Pancreas (tissue), 10 donors: Measurements from ENCODE around the gene BABAM2. TPM values are rescaled to one million over a fixed set of nuclear protein-coding genes. Genes with fewer than 3 reads are reported as not detected.

Source experiments
- ATAC-seq, 4 donors: fragments of 200-7000 bp; cut with Tn5 transposase; one replicate each; pipeline versions ENCODE4 v1.8.0 to v1.9.1; 2020; ENCODE audit warnings: mild to moderate bottlenecking in 4 of 4, moderate library complexity in 4 of 4
- DNase-seq, 6 donors: peaks; one replicate each; pipeline ENCODE4 v3.0.0-alpha.2; 2020
- FAIRE-seq: peaks from 2 replicates; lab custom pipeline; 2012; peaks lifted over from hg19 to GRCh38; lab: Jason Lieb, UNC
- H3K27ac ChIP-seq, 4 donors: fragments of 200-600 bp; sonication (generic); 1 replicate in 3 of 4; 2 replicates in 1 of 4; pipeline versions ENCODE4 v1.5.0 to v1.8.0; 2020
- H3K27me3 ChIP-seq, 4 donors: fragments of 200-600 bp; one replicate each; pipeline ENCODE4 v1.8.0; 2021
- H3K36me3 ChIP-seq, 3 donors: fragments of 200-600 bp; sonication (generic) in 1 of 3; one replicate each; pipeline versions ENCODE4 v1.5.0 to v1.8.0; 2020 to 2021
- H3K4me1 ChIP-seq, 3 donors: fragments of 200-600 bp; one replicate each; pipeline ENCODE4 v1.8.0; 2021
- H3K4me3 ChIP-seq, 4 donors: fragments of 200-600 bp; sonication (generic) in 2 of 4; one replicate each; pipeline versions ENCODE4 v1.5.0 to v1.8.0; 2020 to 2021
- H3K9me3 ChIP-seq, 4 donors: fragments of 200-600 bp; one replicate each; pipeline ENCODE4 v1.8.0; 2021
- CTCF ChIP-seq, 4 donors: fragments of 200-600 bp; sonication (generic) in 3 of 4; IDR thresholded peaks; one replicate each; pipeline versions ENCODE4 v1.5.0 to v1.8.0; 2021; ENCODE audit warnings: antibody characterized with exemption in 4 of 4
- WGBS, 2 donors: extraction: QIAGEN DNeasy Blood & Tissue Kit; methylation state at CpG; one replicate each; pipeline ENCODE4 v1.1.7; 2013; 5-methylcytosine and 5-hydroxymethylcytosine counted together
- intact Hi-C, 3 donors: fragments of 100-400 bp; cut with DNase I; formaldehyde crosslinking; loops; one replicate each; pipeline versions ENCODE4 v1.11.1 to v1.14.2; 2022
- polyA plus RNA-seq, 2 donors: library from polyadenylated mRNA; stranded (reverse); fragments of 200-250 nt; gene quantifications; one replicate each; pipeline ENCODE4 v1.2.3, GENCODE V29; 2013
- total RNA-seq, 6 donors: library from RNA; stranded (reverse); fragmentation: NEBNext Ultra II Directional in 4 of 6; extraction: Animal tissue kit (Norgen Biotek cat#: 25700) in 4 of 6; gene quantifications; one replicate each; pipeline versions ENCODE4 v1.2.1 to v1.2.4, GENCODE V29; 2021 to 2023
- donor health status: healthy with polysubstance abuse.
- donor health status: DM: no; HTN: no; CAD: no; lungs with moderate emphysema.
- donor health status: DM: no; HTN: no; CAD: no.
- donor health status: control.
- donor health status: control.
- donor health status: Bipolar disorder and iron deficiency.
- donor health status: DM: yes; HTN: yes; CAD: no.
- donor health status: DM: no; HTN: no; CAD: no.
- donor health status: DM: no; HTN: no; CAD: no.
- donor health status: DM: yes; HTN: yes; CAD: no.

Gene BABAM2
- total and polyA plus RNA-seq, 8 donors, result 9.4 to 21.3 (median 15.6) TPM

- no peak for FAIRE-seq
- Histone ChIP-seq H3K9me3 (no peaks in the 10 kb centered on the region), H3K4me1 (peaks cover 10 to 33% (median 31%) of the 10 kb centered on the region in 3 donors), H3K27me3 (no peaks in the 10 kb centered on the region), H3K27ac (peak overlapping the region in 3 of 4 donors; percentile 13 to 75 (median 52)), H3K4me3 (no peak overlapping the region), H3K36me3 (no peaks in the 10 kb centered on the region)
- ATAC-seq, result peak in 3 of 4 donors; percentile 13 to 17 (median 15)
- no peak for DNase-seq
- TF ChIP-seq CTCF (IDR thresholded peaks at IDR 0.05), result no peak
- WGBS, 2 donors, result 87 to 88% methylated on average over 4 of the region's 4 CpGs
- intact Hi-C loops, result no loop called here
Measured at GRCh38 chr2:27954221-27954673, 63.7 kb downstream of the BABAM2 start.

- peak; percentile 75 to 86 (median 80) for ATAC-seq
Measured at GRCh38 chr2:27954771-27955383, 64.3 kb downstream of the BABAM2 start.

GRCh38 chr2:27955384-27956161 is 65.0 kb downstream of the BABAM2 start:
- Histone ChIP-seq H3K4me1 (peaks cover 22 to 42% (median 41%) of the 10 kb centered on the region in 3 donors), H3K36me3 (no peaks in the 10 kb centered on the region), H3K9me3 (no peaks in the 10 kb centered on the region), H3K4me3 (no peak overlapping the region), H3K27me3 (no peaks in the 10 kb centered on the region), H3K27ac (peak overlapping the region in 2 of 4 donors; percentile 52 to 75)
- 45% methylated on average over 5 of the region's 5 CpGs for WGBS, 2 donors
- no peak for DNase-seq
- TF ChIP-seq CTCF (IDR thresholded peaks at IDR 0.05), result no peak
- FAIRE-seq, result no peak
- ATAC-seq, result peak in 2 of 4 donors; percentile 21 to 41
- intact Hi-C loops, result no loop called here

More at GRCh38 chr2:27954771-27955383, 64.3 kb downstream of the BABAM2 start:
- 4 to 16% methylated on average over 2 of the region's 2 CpGs for WGBS, 2 donors
- peaks cover 16 to 40% (median 38%) of the 10 kb centered on the region in 3 donors for H3K4me1 ChIP-seq
- no peak for TF ChIP-seq CTCF (IDR thresholded peaks at IDR 0.05)
- no peak overlapping the region for H3K4me3 ChIP-seq
- peak; percentile 20 for FAIRE-seq
- no peaks in the 10 kb centered on the region for H3K36me3 ChIP-seq
- DNase-seq, result peak in 4 of 6 donors; percentile 24 to 72 (median 38)
- no peaks in the 10 kb centered on the region for H3K9me3 ChIP-seq
- intact Hi-C loops, result no loop called here
- H3K27me3 ChIP-seq, result no peaks in the 10 kb centered on the region
- peak overlapping the region in 3 of 4 donors; percentile 13 to 75 (median 52) for H3K27ac ChIP-seq

GRCh38 chr2:27956888-27957287 is 66.4 kb downstream of the BABAM2 start:
- H3K36me3 ChIP-seq, result no peaks in the 10 kb centered on the region
- intact Hi-C loops, result no loop called here
- FAIRE-seq (no peak), ATAC-seq (no peak), DNase-seq (no peak)
- H3K9me3 ChIP-seq, result no peaks in the 10 kb centered on the region
- no peak overlapping the region for H3K27ac ChIP-seq
- peaks cover 23 to 42% (median 35%) of the 10 kb centered on the region in 3 donors for H3K4me1 ChIP-seq
- no peak overlapping the region for H3K4me3 ChIP-seq
- no peaks in the 10 kb centered on the region for H3K27me3 ChIP-seq
- no peak for TF ChIP-seq CTCF (IDR thresholded peaks at IDR 0.05)
- WGBS, 2 donors, result 90 to 92% methylated on average over 2 of the region's 2 CpGs
